ENCODE results near the gene PCDHB5.

GRCh38 chr5:141150224-141150992 is 15.4 kb downstream of the PCDHB5 start:
- TF ChIP-seq POLR2A (IDR thresholded peaks at IDR 0.05) (no peak), CTCF (IDR thresholded peaks at IDR 0.05) (no peak)
